ENCODE results near the gene RNF133. TPM values are rescaled to one million over a fixed set of nuclear protein-coding genes. Genes with fewer than 3 reads are reported as not detected.

RNF133 gene
- total RNA-seq, 2 donors from 2014 or later: not detected

- no peaks in the 10 kb centered on the region for H3K36me3 Mint-ChIP-seq (ENCODE audit: insufficient read depth in 2 of 2)
- no peak overlapping the region for H3K27ac Mint-ChIP-seq
- H3K4me3 Mint-ChIP-seq: no peak overlapping the region
- H3K4me1 Mint-ChIP-seq (ENCODE audit: low read depth): no peaks in the 10 kb centered on the region
- no peaks in the 10 kb centered on the region for H3K27me3 Mint-ChIP-seq (ENCODE audit: low read depth)
- DNase-seq (no peak), ATAC-seq (replicated peaks in 1 of 2) (no peak)
- peaks cover 5 to 10% of the 10 kb centered on the region in 2 donors for H3K9me3 Mint-ChIP-seq
Measured at GRCh38 chr7:122652876-122653275, 46.0 kb downstream of the RNF133 start.

- Mint-ChIP-seq H3K9me3 (peaks cover 5 to 13% of the 10 kb centered on the region in 2 donors), H3K27ac (no peak overlapping the region), H3K4me1 (ENCODE audit: low read depth) (no peaks in the 10 kb centered on the region), H3K4me3 (no peak overlapping the region), H3K27me3 (ENCODE audit: low read depth) (no peaks in the 10 kb centered on the region), H3K36me3 (ENCODE audit: insufficient read depth in 2 of 2) (no peaks in the 10 kb centered on the region)
- DNase-seq (no peak), ATAC-seq (replicated peaks in 1 of 2) (no peak)
Measured at GRCh38 chr7:122651451-122651850, 47.5 kb downstream of the RNF133 start.

Other genes starting within 250 kb of the RNF133 start
- gene RNF148, start 3.8 kb upstream of the RNF133 start, total RNA-seq: not detected
- gene CADPS2, start 187.3 kb upstream of the RNF133 start, total RNA-seq: not detected